Omental fat pad (tissue), 4 donors: ENCODE data around the gene FAM162B. TPM values are rescaled to one million over a fixed set of nuclear protein-coding genes. Genes with fewer than 3 reads are reported as not detected.
"Not testable (repeated sequence)": the region's sequence is repeated elsewhere in the genome, so short reads cannot be mapped to it uniquely, and the experiment has no call there.

Experiments
- ATAC-seq: fragments of 150-250 bp; one replicate; pipeline ENCODE4 v1.9.1; 2016; ENCODE audit warnings: mild to moderate bottlenecking, moderate library complexity; ENCODE audit not compliant: low FRiP score
- DNase-seq: peaks from one replicate; pipeline ENCODE4 v3.0.0-alpha.2; 2019; ENCODE audit warnings: low spot score
- total RNA-seq, 4 donors: library from RNA; depleted of rRNA; stranded (reverse); fragments of >200 nt; gene quantifications; one replicate each; pipeline ENCODE4 v1.1.0, GENCODE V29; 2016
- TF ChIP-seq, protein P1 (sequence below), 3 donors: fragments of 450-650 bp; IDR thresholded peaks; one replicate each; pipeline ENCODE4 v1.5.1; 2016 to 2017; ENCODE audit warnings: antibody characterized with exemption in 3 of 3, mild to moderate bottlenecking in 3 of 3, moderate library complexity in 2 of 3

The FAM162B gene
- total RNA-seq, 4 donors from 2014 or later, result 6.9 to 44.0 (median 8.9) TPM

DNA sequence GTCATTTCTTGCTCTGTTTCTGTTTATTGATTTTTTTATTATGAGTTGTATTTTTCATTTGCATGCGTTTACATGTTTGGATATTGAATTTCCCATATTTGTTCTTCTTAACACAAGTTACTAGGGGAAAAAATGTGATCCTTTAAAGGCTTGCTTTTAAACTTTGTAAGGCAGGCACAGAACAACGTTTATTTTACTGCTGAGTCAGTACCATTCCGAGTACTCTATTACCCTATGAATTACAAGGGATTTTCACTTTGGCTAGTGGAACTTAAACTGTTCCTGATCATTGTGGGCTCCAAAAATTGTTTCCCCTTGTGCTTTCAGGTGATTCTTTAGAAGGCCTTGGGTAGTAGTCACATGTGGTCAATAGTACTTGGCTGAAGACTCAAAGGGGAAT lies 28.5 kb downstream of the FAM162B start:
- no peak for ATAC-seq
- TF ChIP-seq, protein P1, sequence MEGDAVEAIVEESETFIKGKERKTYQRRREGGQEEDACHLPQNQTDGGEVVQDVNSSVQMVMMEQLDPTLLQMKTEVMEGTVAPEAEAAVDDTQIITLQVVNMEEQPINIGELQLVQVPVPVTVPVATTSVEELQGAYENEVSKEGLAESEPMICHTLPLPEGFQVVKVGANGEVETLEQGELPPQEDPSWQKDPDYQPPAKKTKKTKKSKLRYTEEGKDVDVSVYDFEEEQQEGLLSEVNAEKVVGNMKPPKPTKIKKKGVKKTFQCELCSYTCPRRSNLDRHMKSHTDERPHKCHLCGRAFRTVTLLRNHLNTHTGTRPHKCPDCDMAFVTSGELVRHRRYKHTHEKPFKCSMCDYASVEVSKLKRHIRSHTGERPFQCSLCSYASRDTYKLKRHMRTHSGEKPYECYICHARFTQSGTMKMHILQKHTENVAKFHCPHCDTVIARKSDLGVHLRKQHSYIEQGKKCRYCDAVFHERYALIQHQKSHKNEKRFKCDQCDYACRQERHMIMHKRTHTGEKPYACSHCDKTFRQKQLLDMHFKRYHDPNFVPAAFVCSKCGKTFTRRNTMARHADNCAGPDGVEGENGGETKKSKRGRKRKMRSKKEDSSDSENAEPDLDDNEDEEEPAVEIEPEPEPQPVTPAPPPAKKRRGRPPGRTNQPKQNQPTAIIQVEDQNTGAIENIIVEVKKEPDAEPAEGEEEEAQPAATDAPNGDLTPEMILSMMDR (IDR thresholded peaks at IDR 0.05), result no peak
- no peak for DNase-seq

DNA sequence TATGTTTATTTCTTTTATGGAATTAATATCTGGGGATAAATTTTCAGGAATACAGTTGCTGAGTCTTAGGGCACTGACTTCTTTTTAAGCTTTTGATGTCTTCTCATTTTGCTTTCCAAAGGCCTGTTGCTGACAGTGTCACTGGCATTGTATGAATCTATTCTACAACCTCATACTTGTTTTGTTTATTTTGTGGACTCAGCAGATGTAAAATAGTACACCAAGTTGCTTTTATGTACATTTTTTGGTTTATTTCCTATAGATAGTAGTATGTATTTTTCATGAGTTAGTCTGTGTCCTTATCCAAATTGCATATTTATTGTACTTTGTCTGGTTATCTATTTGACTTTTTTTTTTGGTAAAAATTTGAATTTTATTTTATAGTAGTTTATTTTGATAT lies 35.0 kb downstream of the FAM162B start:
- no peak for DNase-seq
- TF ChIP-seq, protein P1 (IDR thresholded peaks at IDR 0.05), result no peak
- no peak for ATAC-seq

DNA sequence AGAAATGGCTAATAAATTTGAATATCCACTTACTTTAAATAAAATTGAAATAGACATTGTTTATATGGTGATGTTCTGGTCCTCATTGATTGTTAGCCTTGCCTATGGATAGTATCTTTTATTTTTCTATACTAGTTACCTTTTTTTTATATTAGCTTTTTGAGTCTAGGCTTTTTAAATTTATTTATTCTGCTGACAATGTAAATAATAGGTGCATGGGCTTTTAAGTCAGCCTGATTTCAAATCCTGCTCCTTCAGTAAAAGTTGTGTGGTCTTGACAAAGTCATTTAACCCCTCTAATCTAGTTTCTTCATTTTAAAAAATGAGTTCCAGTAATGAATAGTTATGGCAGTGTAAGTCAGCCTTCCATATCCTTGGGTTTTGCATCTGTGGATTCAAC lies 38.6 kb downstream of the FAM162B start:
- DNase-seq, result no peak
- ATAC-seq, result no peak
- TF ChIP-seq, protein P1 (IDR thresholded peaks at IDR 0.05), result no peak

DNA sequence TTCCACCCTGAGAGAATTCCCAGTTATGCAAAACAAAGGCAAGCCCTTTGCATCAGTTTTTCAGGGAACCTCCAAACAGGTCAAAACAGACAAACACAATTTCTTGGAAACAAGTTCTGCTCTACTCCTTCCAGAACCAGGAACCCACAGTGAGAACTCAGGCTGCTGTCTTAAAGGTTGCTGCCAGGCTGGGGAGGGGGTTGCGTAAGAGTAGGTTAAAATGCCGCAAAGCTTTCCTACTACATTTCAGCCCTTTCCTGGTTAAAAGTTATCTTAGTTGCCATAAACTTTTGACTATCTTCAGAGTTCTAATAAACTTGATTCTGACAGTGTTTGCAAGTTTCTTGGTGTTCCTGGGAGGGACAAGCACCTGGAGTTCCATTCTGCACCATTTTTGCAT lies 50.8 kb downstream of the FAM162B start:
- DNase-seq (no peak), ATAC-seq (no peak)
- TF ChIP-seq, protein P1 (IDR thresholded peaks at IDR 0.05), result no peak

DNA sequence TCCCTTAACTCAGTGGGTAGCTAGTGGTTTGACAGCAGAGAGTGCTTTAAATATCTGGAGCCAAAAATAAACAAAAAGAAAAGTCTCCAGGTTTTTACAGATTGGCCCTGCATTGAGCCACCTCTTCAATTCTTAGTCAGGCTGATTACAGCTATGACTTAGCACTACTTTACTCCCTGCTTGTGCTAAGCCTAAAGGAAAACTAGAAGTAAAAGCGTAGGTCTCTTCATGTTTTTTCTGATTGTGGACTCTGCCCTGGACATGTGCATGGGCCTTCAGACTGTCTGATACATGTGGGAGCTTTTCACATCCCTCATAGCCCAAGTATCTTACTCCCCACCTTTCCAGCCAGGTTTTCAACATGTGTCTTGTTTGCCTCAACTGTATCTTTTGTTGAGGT lies 51.2 kb downstream of the FAM162B start:
- TF ChIP-seq, protein P1 (IDR thresholded peaks at IDR 0.05), result no peak
- ATAC-seq (no peak), DNase-seq (no peak)

DNA sequence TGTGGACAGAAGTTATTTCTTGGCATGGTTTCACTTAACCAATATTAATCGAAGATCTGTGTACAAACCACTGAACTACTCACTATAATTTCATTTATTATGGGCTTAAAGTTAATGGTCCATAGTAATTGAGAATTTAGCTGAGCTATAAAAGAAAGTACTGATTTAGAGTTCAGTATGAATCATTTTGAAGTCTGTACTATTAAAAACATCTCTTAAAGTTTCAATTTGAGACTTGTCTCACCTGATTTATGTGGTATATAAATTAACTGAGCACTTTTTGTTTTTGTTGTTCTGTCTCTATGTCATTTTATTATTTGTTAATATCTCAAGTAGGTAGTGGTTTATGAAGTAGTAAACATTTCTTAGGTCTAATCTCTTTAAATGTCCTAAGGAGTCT lies 59.6 kb downstream of the FAM162B start:
- TF ChIP-seq, protein P1 (IDR thresholded peaks at IDR 0.05), result no peak
- ATAC-seq (no peak), DNase-seq (no peak)

DNA sequence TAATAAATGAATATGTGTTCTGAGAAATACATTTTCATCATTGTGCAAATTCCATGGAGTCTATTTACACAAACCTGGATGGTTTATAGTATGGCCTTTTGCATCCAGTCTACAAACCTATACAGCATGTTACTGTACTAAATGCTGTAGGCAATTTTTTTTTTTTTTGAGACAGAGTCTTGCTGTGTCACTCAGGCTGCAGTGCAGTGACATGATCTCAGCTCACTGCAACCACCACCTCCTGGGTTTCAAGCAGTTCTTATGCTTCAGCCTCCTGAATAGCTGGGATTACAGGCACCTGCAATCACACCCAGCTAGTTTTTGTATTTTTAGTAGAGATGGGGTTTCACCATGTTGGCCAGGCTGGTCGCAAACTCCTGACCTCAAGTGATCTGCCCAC lies 61.6 kb downstream of the FAM162B start:
- not testable (repeated sequence) for DNase-seq, ATAC-seq

Other genes starting within 250 kb of the FAM162B start
- gene TRAPPC3L, start 220.0 kb downstream of the FAM162B start, total RNA-seq, result under 1 TPM in 1 of 4 donors, not detected in 3; 0.63 TPM
- gene CALHM4, start 212.0 kb downstream of the FAM162B start, total RNA-seq, result not detected
- 10 to 100 TPM; 28.2 to 44.7 (median 40.2) TPM for gene RWDD1, start 194.2 kb downstream of the FAM162B start, total RNA-seq
- 1 to 10 TPM in 1 of 4 donors, under 1 TPM in 2, not detected in 1; 0.47 to 2.0 (median 0.84) TPM for gene RSPH4A, start 149.2 kb downstream of the FAM162B start, total RNA-seq
- 10 to 100 TPM in 2 of 4 donors, 1 to 10 TPM in 2; 6.2 to 12.5 (median 9.2) TPM for gene ZUP1, start 97.0 kb downstream of the FAM162B start, total RNA-seq
- gene KPNA5, start 84.5 kb downstream of the FAM162B start, total RNA-seq, result 1 to 10 TPM; 5.8 to 9.8 (median 8.5) TPM
- gene GPRC6A, start 63.4 kb upstream of the FAM162B start, total RNA-seq, result not detected
- not detected for gene RFX6, start 111.5 kb upstream of the FAM162B start, total RNA-seq